Thyroid gland (tissue), 4 donors: ENCODE results near the gene DAPL1.

Experiments used
- CTCF ChIP-seq, 6 experiments: fragments of 200-600 bp in 3 of 6; fragments of 450-650 bp in 3 of 6; sonication (generic) in 3 of 6; IDR thresholded peaks; one replicate each; pipeline ENCODE4 v1.5.1; 2016 to 2019; ENCODE audit warnings: antibody characterized with exemption in 6 of 6, mild to moderate bottlenecking in 2 of 6, inconsistent platforms in 1 of 6, moderate library complexity in 1 of 6
- POLR2A ChIP-seq, 2 donors: fragments of 450-650 bp; IDR thresholded peaks; one replicate each; pipeline ENCODE4 v1.6.1; 2017; ENCODE audit warnings: antibody characterized with exemption in 2 of 2, mild to moderate bottlenecking in 2 of 2, moderate library complexity in 1 of 2

GRCh38 chr2:158746488-158746887, 48.6 kb upstream of the DAPL1 start:
- TF ChIP-seq CTCF (IDR thresholded peaks at IDR 0.05), result no peak
- no peak for TF ChIP-seq POLR2A (IDR thresholded peaks at IDR 0.05)
